HUES64 (cell line): ENCODE data around the gene TLR2. TPM values are rescaled to one million over a fixed set of nuclear protein-coding genes. Genes with fewer than 3 reads are reported as not detected.
A peak's percentile ranks its signal among the peaks of the same experiment; 100 is the strongest.

Experiments
- H3K27ac ChIP-seq: 2 replicates; pipeline ENCODE4 v1.7.0; 2013; ENCODE audit warnings: low read depth, low read length, inconsistent platforms
- H3K27me3 ChIP-seq: 2 replicates; pipeline ENCODE4 v1.6.1; 2013; ENCODE audit warnings: mild to moderate bottlenecking, low read length; ENCODE audit not compliant: insufficient read depth
- H3K36me3 ChIP-seq: 2 replicates; pipeline ENCODE4 v1.6.1; 2013; ENCODE audit warnings: mild to moderate bottlenecking, low read length; ENCODE audit not compliant: insufficient read depth
- H3K4me1 ChIP-seq: 2 replicates; pipeline ENCODE4 v1.6.1; 2013; ENCODE audit warnings: mild to moderate bottlenecking, low read length, moderate library complexity; ENCODE audit not compliant: insufficient read depth
- H3K4me3 ChIP-seq: 2 replicates; pipeline ENCODE4 v1.5.1; 2013; ENCODE audit warnings: mild to moderate bottlenecking, low read length, moderate library complexity
- H3K9ac ChIP-seq: 2 replicates; pipeline ENCODE4 v1.6.1; 2013; ENCODE audit warnings: mild to moderate bottlenecking, low read depth, low read length
- H3K9me3 ChIP-seq: 2 replicates; pipeline ENCODE4 v1.6.1; 2013; ENCODE audit warnings: low read depth, low read length; ENCODE audit not compliant: insufficient read depth
- WGBS: fragments of 150-250, 120-280 bp; methylation state at CpG from one replicate; pipeline ENCODE4 v1.1.7; 2013; ENCODE audit warnings: missing lambda C conversion rate; 5-methylcytosine and 5-hydroxymethylcytosine counted together
- polyA plus RNA-seq, 2 experiments: library from polyadenylated mRNA; stranded (reverse); fragments of 50-300 nt; gene quantifications; one replicate each; pipeline ENCODE4 v1.2.3, GENCODE V29; 2013

The TLR2 gene
- 0.35 TPM for polyA plus RNA-seq (2013, experiment 1 of 2)
- 0.19 TPM for polyA plus RNA-seq (2013, experiment 2 of 2)

GRCh38 chr4:153684182-153684970 lies at the start of gene TLR2:
Gene TLR2 (plus strand): TSS chr4:153684280. CDS start chr4:153702908, 18,628 bp downstream.
- peak within 1 kb of the TSS; percentile 58 for H3K4me3 ChIP-seq
- H3K27me3 ChIP-seq, result peaks cover 52% of the 10 kb centered on the region
- H3K4me1 ChIP-seq, result no peaks in the 10 kb centered on the region
- H3K36me3 ChIP-seq, result no peaks in the 10 kb centered on the region
- H3K9ac ChIP-seq, result peak within 1 kb of the TSS; percentile 12; the same call in 1 of the 2 replicates
- WGBS, result under 1% methylated on average over 75 of the region's 75 CpGs
- peaks cover 22% of the 10 kb centered on the region for H3K9me3 ChIP-seq
- no peak within 1 kb of the TSS for H3K27ac ChIP-seq

- no peaks in the 10 kb centered on the region for H3K4me1 ChIP-seq
Observed at GRCh38 chr4:153634738-153635353, 49.2 kb upstream of the TLR2 start.

DNA sequence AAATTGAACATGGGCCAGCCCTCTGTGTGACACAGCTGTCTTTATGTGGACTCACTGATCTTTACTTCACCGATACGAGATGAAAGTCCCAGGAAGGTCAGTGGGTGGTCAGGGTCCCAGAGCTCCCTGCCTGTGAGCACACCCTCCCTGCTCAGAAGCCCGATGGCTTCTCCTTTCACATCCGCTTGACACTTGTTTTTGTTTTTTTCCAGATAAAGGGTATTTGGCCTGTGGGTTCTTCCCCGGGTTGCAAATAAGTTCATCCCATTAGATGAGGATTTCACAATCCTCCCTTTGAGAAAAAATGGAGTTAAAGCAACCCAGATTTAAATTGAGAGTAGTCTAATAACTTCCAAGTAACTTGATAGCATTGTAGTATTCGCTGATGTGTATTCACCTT lies 48.2 kb upstream of the TLR2 start:
- 94% methylated on average over 5 of the region's 6 CpGs for WGBS
- no peaks in the 10 kb centered on the region for H3K27me3 ChIP-seq
- no peaks in the 10 kb centered on the region for H3K4me1 ChIP-seq
- H3K9ac ChIP-seq, result no peak overlapping the region
- H3K27ac ChIP-seq, result no peak overlapping the region
- no peak overlapping the region for H3K4me3 ChIP-seq
- no peaks in the 10 kb centered on the region for H3K9me3 ChIP-seq
- H3K36me3 ChIP-seq, result peaks cover 53% of the 10 kb centered on the region

More at GRCh38 chr4:153634738-153635353, 49.2 kb upstream of the TLR2 start:
- H3K36me3 ChIP-seq, result peaks cover 63% of the 10 kb centered on the region
- WGBS, result 78% methylated on average over 3 of the region's 3 CpGs
- H3K9me3 ChIP-seq, result peaks cover 4% of the 10 kb centered on the region; the same call in 1 of the 2 replicates
- no peak overlapping the region for H3K9ac ChIP-seq
- H3K27ac ChIP-seq, result no peak overlapping the region
- no peak overlapping the region for H3K4me3 ChIP-seq
- H3K27me3 ChIP-seq, result no peaks in the 10 kb centered on the region

DNA sequence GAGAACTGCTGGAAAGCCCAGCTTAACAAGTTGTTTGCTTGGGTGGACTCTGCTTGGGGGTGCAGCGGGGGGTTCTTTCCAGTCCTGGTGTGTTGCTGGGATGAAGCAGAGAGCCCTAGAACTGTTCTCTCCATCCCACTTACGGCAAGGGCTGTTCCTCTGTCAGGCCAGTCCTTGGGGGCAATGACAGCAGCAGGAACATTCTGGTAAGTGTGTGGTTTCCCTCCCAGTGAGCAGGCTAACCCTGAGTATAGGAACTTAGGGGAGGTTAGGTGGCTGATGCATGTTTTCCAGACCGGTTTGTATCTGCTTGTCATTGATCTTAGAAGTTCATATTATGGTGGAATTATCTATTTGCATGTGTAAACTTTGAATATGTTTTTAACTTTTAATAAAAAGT lies 46.9 kb upstream of the TLR2 start:
- no peak overlapping the region for H3K27ac ChIP-seq
- no peaks in the 10 kb centered on the region for H3K4me1 ChIP-seq
- H3K36me3 ChIP-seq, result peaks cover 44% of the 10 kb centered on the region
- WGBS, result 100% methylated on average over 3 of the region's 3 CpGs
- H3K9ac ChIP-seq, result no peak overlapping the region
- no peaks in the 10 kb centered on the region for H3K27me3 ChIP-seq
- H3K9me3 ChIP-seq, result no peaks in the 10 kb centered on the region
- no peak overlapping the region for H3K4me3 ChIP-seq

DNA sequence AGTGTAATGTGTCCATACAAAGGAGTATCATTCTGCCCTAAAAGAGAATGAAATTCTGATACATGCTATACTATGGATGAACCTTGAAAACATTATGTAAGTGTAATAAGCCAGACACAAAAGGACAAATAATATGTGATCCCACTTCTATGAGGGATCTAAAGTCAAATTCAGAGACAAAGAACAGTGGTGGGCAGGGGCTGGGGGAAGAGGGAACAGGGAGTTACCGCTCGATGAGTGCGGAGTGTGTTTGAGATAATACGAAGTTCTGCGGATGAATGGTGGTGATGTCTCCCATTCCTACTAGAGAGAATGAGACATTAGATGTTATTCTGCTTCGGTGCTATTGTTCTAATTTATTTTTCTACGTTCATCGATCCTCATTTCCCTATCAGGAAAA lies 46.1 kb upstream of the TLR2 start:
- H3K27me3 ChIP-seq, result no peaks in the 10 kb centered on the region
- 96% methylated on average over 5 of the region's 8 CpGs for WGBS
- H3K9ac ChIP-seq, result no peak overlapping the region
- H3K4me1 ChIP-seq, result no peaks in the 10 kb centered on the region
- H3K4me3 ChIP-seq, result no peak overlapping the region
- H3K27ac ChIP-seq, result no peak overlapping the region
- no peaks in the 10 kb centered on the region for H3K9me3 ChIP-seq
- peaks cover 37% of the 10 kb centered on the region for H3K36me3 ChIP-seq

DNA sequence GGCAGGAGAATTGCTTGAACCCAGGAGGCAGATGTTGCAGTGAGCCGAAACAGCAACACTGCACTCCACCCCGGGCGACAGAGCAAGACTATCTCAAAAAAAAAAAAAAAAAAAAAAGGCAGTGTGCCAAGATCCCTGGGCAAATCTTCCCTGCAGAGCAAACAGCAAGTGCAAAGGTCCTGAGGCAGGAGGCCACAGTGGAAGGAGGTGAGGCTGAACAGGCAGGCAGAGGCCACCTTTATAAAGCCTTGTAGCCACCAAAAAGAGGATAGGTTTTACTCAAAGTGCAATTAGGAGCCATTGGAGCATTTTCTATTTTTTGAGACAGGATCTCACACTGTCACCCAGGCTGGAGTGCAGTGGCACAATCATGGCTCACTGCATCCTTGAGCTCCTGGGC lies 45.1 kb upstream of the TLR2 start:
- no peak overlapping the region for H3K9ac ChIP-seq
- 93% methylated on average over 3 of the region's 3 CpGs for WGBS
- H3K36me3 ChIP-seq, result peaks cover 30% of the 10 kb centered on the region

GRCh38 chr4:153639833-153640802 lies 44.0 kb upstream of the TLR2 start:
- WGBS, result 90% methylated on average over 23 of the region's 23 CpGs
- Histone ChIP-seq H3K4me1 (no peaks in the 10 kb centered on the region), H3K36me3 (peaks cover 22% of the 10 kb centered on the region), H3K4me3 (no peak overlapping the region), H3K9ac (no peak overlapping the region), H3K27ac (no peak overlapping the region), H3K27me3 (no peaks in the 10 kb centered on the region), H3K9me3 (peaks cover 2% of the 10 kb centered on the region)

More for the DNA sequence above, 45.1 kb upstream of the TLR2 start:
- H3K9me3 ChIP-seq, result no peaks in the 10 kb centered on the region
- no peak overlapping the region for H3K27ac ChIP-seq
- no peaks in the 10 kb centered on the region for H3K4me1 ChIP-seq
- no peaks in the 10 kb centered on the region for H3K27me3 ChIP-seq
- no peak overlapping the region for H3K4me3 ChIP-seq

DNA sequence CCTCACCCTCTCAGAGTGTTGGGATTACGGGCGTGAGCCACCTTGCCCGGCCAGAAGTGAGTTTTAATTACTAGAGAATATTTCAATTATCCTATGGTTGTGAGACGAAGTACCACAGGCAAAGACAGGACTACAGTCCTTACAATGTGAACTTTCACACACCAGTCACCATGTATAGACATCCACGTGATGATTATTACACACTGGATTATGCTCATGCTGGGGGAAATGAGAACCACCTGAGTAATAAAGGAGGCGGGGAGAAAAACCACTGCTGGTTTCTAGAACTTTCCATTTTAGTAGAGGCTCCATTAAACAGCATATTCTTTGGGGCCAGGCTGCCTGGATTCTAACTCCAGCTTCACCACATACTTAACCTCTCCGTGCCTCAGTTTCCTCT lies 42.5 kb upstream of the TLR2 start:
- Histone ChIP-seq H3K4me3 (no peak overlapping the region), H3K9me3 (peaks cover 8% of the 10 kb centered on the region), H3K27me3 (no peaks in the 10 kb centered on the region), H3K27ac (no peak overlapping the region), H3K36me3 (peaks cover 8% of the 10 kb centered on the region), H3K4me1 (no peaks in the 10 kb centered on the region), H3K9ac (no peak overlapping the region)
- 92% methylated on average over 4 of the region's 7 CpGs for WGBS

DNA sequence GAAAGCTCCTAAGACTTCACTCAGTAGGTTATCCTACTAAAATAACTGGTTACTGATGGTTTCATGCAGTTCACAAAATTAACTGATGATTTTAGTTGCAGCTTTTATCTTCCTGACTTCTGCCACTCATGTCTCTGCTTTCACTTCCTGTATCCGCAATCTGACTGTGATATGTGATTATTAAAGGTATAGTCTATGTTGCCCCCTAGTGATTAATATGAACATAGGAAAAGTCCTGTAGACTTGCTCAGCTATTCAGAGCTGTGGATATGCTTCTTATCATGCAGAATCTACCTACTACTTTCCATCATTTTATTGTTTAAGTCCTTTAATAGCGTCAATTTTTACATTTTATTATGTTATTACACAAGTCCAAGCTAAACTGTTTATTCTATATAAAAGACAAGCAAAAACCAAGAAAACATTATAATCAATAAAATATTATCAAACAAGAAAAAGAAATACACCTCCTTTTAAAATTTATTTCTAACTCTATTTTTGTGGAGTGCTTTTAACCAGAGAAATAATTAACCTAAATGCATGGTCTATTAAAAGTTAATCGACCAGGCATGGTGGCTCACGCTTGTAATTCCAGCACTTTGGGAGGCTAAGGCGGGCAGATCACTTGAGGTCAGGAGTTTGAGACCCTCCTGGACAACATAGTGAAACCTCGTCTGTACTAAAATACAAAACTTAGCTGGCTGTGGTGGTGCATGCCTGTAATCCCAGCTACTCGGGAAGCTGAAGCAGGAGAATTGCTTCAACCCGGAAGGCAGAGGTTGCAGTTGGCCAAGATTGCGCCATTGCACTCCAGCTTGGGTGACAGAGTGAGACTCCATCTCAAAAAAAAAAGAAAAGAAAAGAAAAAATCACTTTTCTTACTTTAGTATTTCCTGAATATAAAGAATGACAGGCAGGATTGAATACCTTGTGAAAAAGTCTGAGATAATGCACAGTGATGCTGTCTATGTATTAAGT lies 40.4 kb upstream of the TLR2 start:
- Histone ChIP-seq H3K9me3 (peaks cover 8% of the 10 kb centered on the region), H3K27ac (no peak overlapping the region), H3K4me1 (no peaks in the 10 kb centered on the region), H3K36me3 (no peaks in the 10 kb centered on the region), H3K27me3 (no peaks in the 10 kb centered on the region), H3K9ac (no peak overlapping the region), H3K4me3 (no peak overlapping the region)
- 97% methylated on average over 8 of the region's 9 CpGs for WGBS

DNA sequence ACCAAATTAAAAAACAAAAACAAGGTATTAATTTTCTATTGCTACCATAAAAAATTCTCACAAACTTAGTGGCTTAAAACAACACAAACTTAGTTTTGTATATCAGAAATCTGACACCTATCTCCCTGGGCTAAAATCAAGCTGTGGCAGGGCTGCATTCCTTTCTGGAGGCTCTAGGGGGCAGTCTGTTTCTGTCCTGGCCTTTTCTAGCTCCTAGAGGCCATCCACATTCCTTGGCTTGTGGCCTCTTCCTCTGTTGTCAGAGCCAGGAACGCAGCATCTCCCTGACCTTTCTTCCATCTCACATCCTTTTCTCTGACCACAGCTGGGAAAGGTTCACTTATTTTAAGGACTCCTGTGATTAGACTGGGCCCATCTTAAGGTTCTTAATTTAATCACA lies 38.9 kb upstream of the TLR2 start:
- no peak overlapping the region for H3K27ac ChIP-seq
- WGBS, result 94% methylated on average over 1 of the region's 1 CpG
- H3K27me3 ChIP-seq, result no peaks in the 10 kb centered on the region
- no peak overlapping the region for H3K4me3 ChIP-seq
- peaks cover 8% of the 10 kb centered on the region for H3K9me3 ChIP-seq
- H3K4me1 ChIP-seq, result no peaks in the 10 kb centered on the region
- no peak overlapping the region for H3K9ac ChIP-seq
- H3K36me3 ChIP-seq, result no peaks in the 10 kb centered on the region
